Caco-2 (cell line): ENCODE data around the gene TSHZ1. TPM values are rescaled to one million over a fixed set of nuclear protein-coding genes. Genes with fewer than 3 reads are reported as not detected.
A peak's percentile ranks its signal among the peaks of the same experiment; 100 is the strongest.

Experiments used
- BruUV-seq: library from RNA; stranded (reverse); fragments of 400-500 nt; replicated peaks from 2 replicates; lab custom pipeline; 2021; lab: Mats Ljungman, UMichigan
- CTCF ChIA-PET: fragments of 300-600 bp; sonication (Branson Sonifier 250); formaldehyde crosslinking; loops from one replicate; lab custom pipeline; 2022; ENCODE audit warnings: antibody characterized with exemption; lab: Charles Lee
- POLR2A ChIA-PET: fragments of 300-600 bp; sonication (Branson Sonifier 250); formaldehyde crosslinking; loops from one replicate; lab custom pipeline; 2022; ENCODE audit warnings: antibody characterized with exemption; lab: Charles Lee
- DNase-seq, 2 experiments: peaks; one replicate each; pipeline versions ENCODE4 v3.0.0 to v3.0.0-alpha.2; 2020 to 2022
- H3K27me3 ChIP-seq: replicated peaks from 2 replicates; pipeline ENCODE4 v1.6.0; 2011; ENCODE audit warnings: low read length; ENCODE audit not compliant: control insufficient read depth, insufficient read depth
- H3K36me3 ChIP-seq: 2 replicates; pipeline ENCODE4 v1.5.1; 2011; ENCODE audit warnings: low read length; ENCODE audit not compliant: control insufficient read depth, insufficient read depth
- H3K4me1 ChIP-seq: fragments of 250-450 bp; sonication (Bioruptor Pico); 2 replicates; pipeline ENCODE4 v1.5.1; 2020; ENCODE audit warnings: mild to moderate bottlenecking
- H3K4me3 ChIP-seq: 2 replicates; pipeline ENCODE4 v1.5.1; 2011; ENCODE audit warnings: low read depth, mild to moderate bottlenecking, control low read depth, low read length
- H3K9me3 ChIP-seq: fragments of 250-450 bp; sonication (Bioruptor Pico); 2 replicates; pipeline ENCODE4 v1.5.1; 2020; ENCODE audit warnings: mild to moderate bottlenecking, moderate library complexity
- H3K27ac Mint-ChIP-seq: one replicate; pipeline ENCODE4 v1.8.0; 2022; ENCODE audit warnings: mixed read lengths; ENCODE audit not compliant: unreplicated experiment
- H3K27me3 Mint-ChIP-seq: one replicate; pipeline ENCODE4 v1.8.0; 2022; ENCODE audit warnings: mixed read lengths; ENCODE audit not compliant: insufficient read depth, unreplicated experiment
- H3K36me3 Mint-ChIP-seq: one replicate; pipeline ENCODE4 v1.8.0; 2022; ENCODE audit warnings: mild to moderate bottlenecking, mixed read lengths; ENCODE audit not compliant: insufficient read depth, unreplicated experiment
- H3K4me1 Mint-ChIP-seq: one replicate; pipeline ENCODE4 v1.8.0; 2022; ENCODE audit warnings: low read depth, mixed read lengths; ENCODE audit not compliant: unreplicated experiment
- H3K4me3 Mint-ChIP-seq: one replicate; pipeline ENCODE4 v1.8.0; 2022; ENCODE audit warnings: mild to moderate bottlenecking, moderate library complexity, mixed read lengths; ENCODE audit not compliant: unreplicated experiment
- H3K9me3 Mint-ChIP-seq: one replicate; pipeline ENCODE4 v1.8.0; 2022; ENCODE audit warnings: mixed read lengths; ENCODE audit not compliant: unreplicated experiment
- CTCF ChIP-seq, 2 experiments: fragments of 200-600 bp in 1 of 2; IDR thresholded peaks; 1 replicate in 1 of 2; 2 replicates in 1 of 2; pipeline versions ENCODE4 v1.5.1 to v1.8.0; 2011 to 2022; ENCODE audit warnings: antibody characterized with exemption in 1 of 2, control low read depth in 1 of 2, inconsistent platforms in 1 of 2, low read depth in 1 of 2, low read length in 1 of 2, mild to moderate bottlenecking in 1 of 2, moderate library complexity in 1 of 2; ENCODE audit not compliant: insufficient read depth in 1 of 2, severe bottlenecking in 1 of 2, unreplicated experiment in 1 of 2
- intact Hi-C: fragments of 100-400 bp; cut with micrococcal nuclease; formaldehyde crosslinking; loops from one replicate; pipeline ENCODE4 v1.10.0; 2022; ENCODE audit not compliant: unreplicated experiment
- total RNA-seq: library from RNA; stranded (reverse); gene quantifications from 2 replicates; pipeline ENCODE4 v1.2.3, GENCODE V29; 2022

Gene TSHZ1
- total RNA-seq, 1 experiment from 2014 or later: 4.4 TPM

- Mint-ChIP-seq H3K27ac (no peak overlapping the region), H3K27me3 (peaks cover 3% of the 10 kb centered on the region), H3K4me3 (no peak overlapping the region), H3K36me3 (no peaks in the 10 kb centered on the region), H3K4me1 (no peaks in the 10 kb centered on the region), H3K9me3 (peaks cover 11% of the 10 kb centered on the region)
- DNase-seq: no peak
- CTCF ChIA-PET: no interaction called here
- Histone ChIP-seq H3K36me3 (no peaks in the 10 kb centered on the region), H3K9me3 (no peaks in the 10 kb centered on the region), H3K27me3 (no peaks in the 10 kb centered on the region), H3K4me1 (no peaks in the 10 kb centered on the region), H3K4me3 (no peak overlapping the region)
- TF ChIP-seq CTCF (IDR thresholded peaks at IDR 0.05; ENCODE audit: insufficient read depth in 1 of 2, low read depth in 1 of 2, low read length in 1 of 2, severe bottlenecking in 1 of 2, unreplicated experiment in 1 of 2): no peak
- POLR2A ChIA-PET: no interaction called here
- intact Hi-C loops: no loop called here
- no TSS peak for BruUV-seq
These were observed 32.2 kb upstream of the TSHZ1 start for GRCh38 chr18:75178376-75178775.

- Histone ChIP-seq H3K9me3 (no peaks in the 10 kb centered on the region), H3K36me3 (no peaks in the 10 kb centered on the region), H3K4me3 (no peak overlapping the region), H3K4me1 (no peaks in the 10 kb centered on the region), H3K27me3 (no peaks in the 10 kb centered on the region)
- no TSS peak for BruUV-seq
- peaks cover 11% of the 10 kb centered on the region for H3K9me3 Mint-ChIP-seq
- no peak overlapping the region for H3K27ac Mint-ChIP-seq
- no peaks in the 10 kb centered on the region for H3K4me1 Mint-ChIP-seq
- H3K4me3 Mint-ChIP-seq: no peak overlapping the region
- CTCF ChIA-PET: no interaction called here
- no peaks in the 10 kb centered on the region for H3K36me3 Mint-ChIP-seq
- POLR2A ChIA-PET: no interaction called here
- no peak for TF ChIP-seq CTCF (IDR thresholded peaks at IDR 0.05; ENCODE audit: insufficient read depth in 1 of 2, low read depth in 1 of 2, low read length in 1 of 2, severe bottlenecking in 1 of 2, unreplicated experiment in 1 of 2)
- peaks cover 3% of the 10 kb centered on the region for H3K27me3 Mint-ChIP-seq
- DNase-seq: no peak
- intact Hi-C loops: no loop called here
These were observed 30.6 kb upstream of the TSHZ1 start for GRCh38 chr18:75179819-75180600.

- intact Hi-C loops: no loop called here
- H3K4me3 Mint-ChIP-seq: no peak overlapping the region
- ChIA-PET CTCF (no interaction called here), POLR2A (no interaction called here)
- Histone ChIP-seq H3K4me1 (no peaks in the 10 kb centered on the region), H3K36me3 (no peaks in the 10 kb centered on the region), H3K27me3 (no peaks in the 10 kb centered on the region), H3K9me3 (no peaks in the 10 kb centered on the region), H3K4me3 (no peak overlapping the region)
- TF ChIP-seq CTCF (IDR thresholded peaks at IDR 0.05; ENCODE audit: insufficient read depth in 1 of 2, low read depth in 1 of 2, low read length in 1 of 2, severe bottlenecking in 1 of 2, unreplicated experiment in 1 of 2): no peak
- H3K4me1 Mint-ChIP-seq: no peaks in the 10 kb centered on the region
- H3K27me3 Mint-ChIP-seq: peaks cover 3% of the 10 kb centered on the region
- no peaks in the 10 kb centered on the region for H3K36me3 Mint-ChIP-seq
- no TSS peak for BruUV-seq
- H3K9me3 Mint-ChIP-seq: peaks cover 11% of the 10 kb centered on the region
- H3K27ac Mint-ChIP-seq: no peak overlapping the region
- DNase-seq: peak in 1 of 2 experiments; percentile 6
These were observed 27.1 kb upstream of the TSHZ1 start for GRCh38 chr18:75183524-75183923.
